ENCODE results near the gene BTF3L4. TPM values are rescaled to one million over a fixed set of nuclear protein-coding genes. Genes with fewer than 3 reads are reported as not detected.

Gene BTF3L4
- total RNA-seq, 1 donor: 76.4 TPM

GRCh38 chr1:52032124-52032784, 23.8 kb upstream of the BTF3L4 start:
- H3K4me3 ChIP-seq (ENCODE audit: low read depth, low read length): peak overlapping the region; percentile 91
- TF ChIP-seq, protein P1, sequence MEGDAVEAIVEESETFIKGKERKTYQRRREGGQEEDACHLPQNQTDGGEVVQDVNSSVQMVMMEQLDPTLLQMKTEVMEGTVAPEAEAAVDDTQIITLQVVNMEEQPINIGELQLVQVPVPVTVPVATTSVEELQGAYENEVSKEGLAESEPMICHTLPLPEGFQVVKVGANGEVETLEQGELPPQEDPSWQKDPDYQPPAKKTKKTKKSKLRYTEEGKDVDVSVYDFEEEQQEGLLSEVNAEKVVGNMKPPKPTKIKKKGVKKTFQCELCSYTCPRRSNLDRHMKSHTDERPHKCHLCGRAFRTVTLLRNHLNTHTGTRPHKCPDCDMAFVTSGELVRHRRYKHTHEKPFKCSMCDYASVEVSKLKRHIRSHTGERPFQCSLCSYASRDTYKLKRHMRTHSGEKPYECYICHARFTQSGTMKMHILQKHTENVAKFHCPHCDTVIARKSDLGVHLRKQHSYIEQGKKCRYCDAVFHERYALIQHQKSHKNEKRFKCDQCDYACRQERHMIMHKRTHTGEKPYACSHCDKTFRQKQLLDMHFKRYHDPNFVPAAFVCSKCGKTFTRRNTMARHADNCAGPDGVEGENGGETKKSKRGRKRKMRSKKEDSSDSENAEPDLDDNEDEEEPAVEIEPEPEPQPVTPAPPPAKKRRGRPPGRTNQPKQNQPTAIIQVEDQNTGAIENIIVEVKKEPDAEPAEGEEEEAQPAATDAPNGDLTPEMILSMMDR (IDR thresholded peaks at IDR 0.05; ENCODE audit: insufficient read depth, low read depth, low read length): no peak
- no peak for DNase-seq (ENCODE audit: low read depth)

- H3K4me3 ChIP-seq (ENCODE audit: low read depth, low read length): peak overlapping the region; percentile 91
- TF ChIP-seq, protein P1 (IDR thresholded peaks at IDR 0.05; ENCODE audit: insufficient read depth, low read depth, low read length): no peak
- peak; percentile 77 for DNase-seq (ENCODE audit: low read depth)
Measured at GRCh38 chr1:52032785-52033131, 23.3 kb upstream of the BTF3L4 start.

DNA sequence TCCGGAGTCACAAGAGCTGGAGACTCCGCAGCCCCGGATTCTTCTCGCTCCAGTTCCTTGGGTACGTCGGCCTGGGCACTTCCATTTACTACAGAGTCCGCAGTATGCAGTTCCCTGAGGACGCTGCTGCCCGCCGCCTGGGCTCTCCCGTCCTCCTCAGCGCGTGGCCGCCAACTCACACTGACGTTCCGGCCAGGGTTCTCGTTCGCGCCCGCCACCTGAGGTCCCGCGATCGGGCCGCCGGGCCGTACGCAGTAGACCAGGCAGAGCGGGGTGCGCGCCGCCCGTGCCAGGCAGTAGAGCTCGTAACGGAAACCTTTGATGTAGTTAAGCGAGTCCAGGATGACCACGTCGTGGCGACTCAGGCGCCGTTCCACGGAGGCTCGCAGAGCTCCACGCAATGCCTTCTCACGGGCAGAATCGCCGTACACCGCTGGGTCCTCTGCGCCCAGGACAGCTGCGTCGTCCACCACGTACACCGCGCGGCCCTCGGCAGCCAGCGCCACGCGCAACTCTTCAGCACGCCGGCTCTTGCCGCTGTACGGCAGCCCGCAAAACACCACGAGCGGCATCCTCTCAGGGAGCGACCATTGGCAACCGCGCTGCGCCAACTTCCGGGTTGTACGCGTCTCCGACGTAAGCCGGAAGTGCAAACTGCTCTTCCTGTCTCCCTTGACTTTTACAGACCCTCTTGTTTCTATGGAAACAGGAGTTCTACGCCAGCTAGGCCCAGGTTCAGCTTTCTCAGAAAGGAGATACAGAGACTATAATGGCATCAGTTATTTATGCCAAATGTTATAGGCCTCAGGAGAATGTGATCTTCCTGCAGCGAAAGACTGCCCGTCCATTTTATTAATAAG, 22.7 kb upstream of the BTF3L4 start, which contains the start of gene KTI12:
Gene KTI12, minus strand, starts transcription at position 621 of the 860 bp plus-strand sequence. Its CDS starts 49 bp downstream, at position 572.
- peak within 1 kb of the TSS; percentile 91 for H3K4me3 ChIP-seq (ENCODE audit: low read depth, low read length)
- TF ChIP-seq, protein P1 (IDR thresholded peaks at IDR 0.05; ENCODE audit: insufficient read depth, low read depth, low read length): no peak
- DNase-seq (ENCODE audit: low read depth): peak; percentile 91

GRCh38 chr1:52034050-52034384, 22.1 kb upstream of the BTF3L4 start:
- H3K4me3 ChIP-seq (ENCODE audit: low read depth, low read length): peak overlapping the region; percentile 91
- DNase-seq (ENCODE audit: low read depth): no peak
- TF ChIP-seq, protein P1 (IDR thresholded peaks at IDR 0.05; ENCODE audit: insufficient read depth, low read depth, low read length): no peak

GRCh38 chr1:52037402-52037814, 18.7 kb upstream of the BTF3L4 start:
- TF ChIP-seq, protein P1 (IDR thresholded peaks at IDR 0.05; ENCODE audit: insufficient read depth, low read depth, low read length): no peak
- DNase-seq (ENCODE audit: low read depth): peak; percentile 97
- H3K4me3 ChIP-seq (ENCODE audit: low read depth, low read length): no peak overlapping the region

DNA sequence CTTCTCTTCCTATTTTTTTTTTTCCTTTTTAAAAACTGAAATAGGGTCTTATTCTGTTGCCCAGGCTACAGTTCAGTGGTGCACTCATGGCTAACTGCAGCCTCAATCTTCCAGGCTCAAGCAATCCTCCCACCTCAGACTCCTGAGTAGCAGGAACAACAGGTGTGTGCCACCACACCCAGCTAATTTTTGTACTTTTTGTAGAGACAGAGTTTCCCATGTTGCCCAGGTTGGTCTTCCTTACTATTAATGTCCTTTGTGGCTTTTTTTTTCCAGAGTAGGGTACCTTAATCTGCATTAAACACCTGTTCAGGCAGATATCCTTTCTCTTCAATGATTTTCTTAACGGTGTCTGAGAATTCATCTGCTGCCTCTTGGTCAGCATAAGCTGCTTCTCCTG, 18.2 kb upstream of the BTF3L4 start:
- H3K4me3 ChIP-seq (ENCODE audit: low read depth, low read length): no peak overlapping the region

More for the DNA sequence above, 18.2 kb upstream of the BTF3L4 start:
- DNase-seq (ENCODE audit: low read depth): no peak
- TF ChIP-seq, protein P1 (IDR thresholded peaks at IDR 0.05; ENCODE audit: insufficient read depth, low read depth, low read length): no peak

All from fibroblast of villous mesenchyme (primary cell).